Adrenal gland (tissue), 12 donors: Measurements from ENCODE around the gene RAB25. TPM values are rescaled to one million over a fixed set of nuclear protein-coding genes. Genes with fewer than 3 reads are reported as not detected.
A peak's percentile ranks its signal among the peaks of the same experiment; 100 is the strongest.

ENCODE experiments used
- DNase-seq, 7 donors: peaks; one replicate each; pipeline ENCODE4 v3.0.0-alpha.2; 2019 to 2020
- H3K27ac ChIP-seq, 5 donors: fragments of 200-600 bp; sonication (generic) in 4 of 5; 1 replicate in 3 of 5; 2 replicates in 2 of 5; pipeline versions ENCODE4 v1.5.1 to v1.8.0; 2016 to 2020; ENCODE audit warnings: mild to moderate bottlenecking in 1 of 5
- H3K27me3 ChIP-seq: fragments of 200-600 bp; 2 replicates; pipeline ENCODE4 v1.8.0; 2021
- H3K36me3 ChIP-seq, 2 donors: fragments of 200-600 bp; replicated peaks in 1 of 2; 1 replicate in 1 of 2; 2 replicates in 1 of 2; pipeline versions ENCODE4 v1.5.1 to v1.8.0; 2018 to 2022
- H3K4me1 ChIP-seq, 2 donors: fragments of 200-600 bp; replicated peaks in 1 of 2; 1 replicate in 1 of 2; 2 replicates in 1 of 2; pipeline versions ENCODE4 v1.5.1 to v1.8.0; 2018 to 2021
- H3K4me3 ChIP-seq, 4 donors: fragments of 200-600 bp; sonication (generic) in 3 of 4; one replicate each; pipeline ENCODE4 v1.5.1; 2016 to 2018
- H3K9me3 ChIP-seq, 3 donors: fragments of 200-600 bp; sonication (generic) in 1 of 3; replicated peaks in 1 of 3; 1 replicate in 2 of 3; 2 replicates in 1 of 3; pipeline versions ENCODE4 v1.5.1 to v1.8.0; 2016 to 2021
- POLR2A ChIP-seq, 2 donors: fragments of 450-650 bp; IDR thresholded peaks; one replicate each; pipeline ENCODE4 v1.6.1; 2017; ENCODE audit warnings: antibody characterized with exemption in 2 of 2, mild to moderate bottlenecking in 2 of 2, moderate library complexity in 1 of 2
- WGBS, 4 donors: extraction: QIAGEN DNeasy Blood & Tissue Kit in 2 of 4; methylation state at CpG; one replicate each; pipeline versions ENCODE4 v1.1.5 to v1.1.7; 2013 to 2017; 5-methylcytosine and 5-hydroxymethylcytosine counted together
- intact Hi-C, 2 donors: fragments of 100-400 bp; cut with DNase I; formaldehyde crosslinking; loops; one replicate each; pipeline versions ENCODE4 v1.14.1 to v1.15.0; 2022 to 2023
- polyA plus RNA-seq, 3 donors: library from polyadenylated mRNA; stranded (reverse); fragments of 200-250 nt in 2 of 3; fragments of 350-450 nt in 1 of 3; fragmentation: Illumina TruSeq in 1 of 3; extraction: RNeasy Lipid Tissue Mini Kit (QIAGEN cat#74804) in 1 of 3; gene quantifications; one replicate each; pipeline ENCODE4 v1.2.3, GENCODE V29; 2013 to 2014
- total RNA-seq, 9 donors: library from RNA; depleted of rRNA in 4 of 9; stranded (reverse); fragments of >200 nt in 4 of 9; fragments of 120-200 nt in 1 of 9; fragmentation: NEBNext Ultra II Directional in 1 of 9; extraction: Animal tissue kit (Norgen Biotek cat#: 25700) in 1 of 9; gene quantifications; one replicate each; pipeline versions ENCODE4 v1.1.0 to v1.2.4, GENCODE V29; 2013 to 2023
- TF ChIP-seq, protein P1 (sequence below), 6 experiments: fragments of 450-650 bp in 4 of 6; fragments of 200-600 bp in 2 of 6; sonication (generic) in 1 of 6; IDR thresholded peaks; 1 replicate in 5 of 6; 2 replicates in 1 of 6; pipeline versions ENCODE4 v1.5.1 to v1.8.0; 2016 to 2021; ENCODE audit warnings: antibody characterized with exemption in 6 of 6, mild to moderate bottlenecking in 2 of 6, moderate library complexity in 1 of 6
- donor health status: healthy with polysubstance abuse.
- donor health status: Bipolar disorder and iron deficiency.
- donor health status: DM: yes; HTN: yes; CAD: no.
- donor health status: DM: no; HTN: no; CAD: no.
- donor health status: DM: no; HTN: no; CAD: no.
- donor health status: DM: yes; HTN: yes; CAD: no.

Gene RAB25
- total and polyA plus RNA-seq, 12 donors, result 0.17 to 0.48 (median 0.38) TPM; not detected in 9

- peaks cover 13 to 47% of the 10 kb centered on the region in 2 donors for H3K4me1 ChIP-seq
- no peak for TF ChIP-seq POLR2A (IDR thresholded peaks at IDR 0.05)
- TF ChIP-seq, protein P1, sequence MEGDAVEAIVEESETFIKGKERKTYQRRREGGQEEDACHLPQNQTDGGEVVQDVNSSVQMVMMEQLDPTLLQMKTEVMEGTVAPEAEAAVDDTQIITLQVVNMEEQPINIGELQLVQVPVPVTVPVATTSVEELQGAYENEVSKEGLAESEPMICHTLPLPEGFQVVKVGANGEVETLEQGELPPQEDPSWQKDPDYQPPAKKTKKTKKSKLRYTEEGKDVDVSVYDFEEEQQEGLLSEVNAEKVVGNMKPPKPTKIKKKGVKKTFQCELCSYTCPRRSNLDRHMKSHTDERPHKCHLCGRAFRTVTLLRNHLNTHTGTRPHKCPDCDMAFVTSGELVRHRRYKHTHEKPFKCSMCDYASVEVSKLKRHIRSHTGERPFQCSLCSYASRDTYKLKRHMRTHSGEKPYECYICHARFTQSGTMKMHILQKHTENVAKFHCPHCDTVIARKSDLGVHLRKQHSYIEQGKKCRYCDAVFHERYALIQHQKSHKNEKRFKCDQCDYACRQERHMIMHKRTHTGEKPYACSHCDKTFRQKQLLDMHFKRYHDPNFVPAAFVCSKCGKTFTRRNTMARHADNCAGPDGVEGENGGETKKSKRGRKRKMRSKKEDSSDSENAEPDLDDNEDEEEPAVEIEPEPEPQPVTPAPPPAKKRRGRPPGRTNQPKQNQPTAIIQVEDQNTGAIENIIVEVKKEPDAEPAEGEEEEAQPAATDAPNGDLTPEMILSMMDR (IDR thresholded peaks at IDR 0.05), result no peak
- WGBS, 4 donors, result 65 to 87% (median 78%) methylated on average over 4 of the region's 4 CpGs
- H3K9me3 ChIP-seq, result no peaks in the 10 kb centered on the region
- H3K36me3 ChIP-seq, result no peaks in the 10 kb centered on the region
- H3K27ac ChIP-seq, result peak overlapping the region in 2 of 5 donors; percentile 13 to 99
- intact Hi-C loops, result no loop called here
- H3K27me3 ChIP-seq, result no peaks in the 10 kb centered on the region
- no peak overlapping the region for H3K4me3 ChIP-seq
- no peak for DNase-seq
Observed at GRCh38 chr1:156111355-156111962, 50.5 kb downstream of the RAB25 start.

DNA sequence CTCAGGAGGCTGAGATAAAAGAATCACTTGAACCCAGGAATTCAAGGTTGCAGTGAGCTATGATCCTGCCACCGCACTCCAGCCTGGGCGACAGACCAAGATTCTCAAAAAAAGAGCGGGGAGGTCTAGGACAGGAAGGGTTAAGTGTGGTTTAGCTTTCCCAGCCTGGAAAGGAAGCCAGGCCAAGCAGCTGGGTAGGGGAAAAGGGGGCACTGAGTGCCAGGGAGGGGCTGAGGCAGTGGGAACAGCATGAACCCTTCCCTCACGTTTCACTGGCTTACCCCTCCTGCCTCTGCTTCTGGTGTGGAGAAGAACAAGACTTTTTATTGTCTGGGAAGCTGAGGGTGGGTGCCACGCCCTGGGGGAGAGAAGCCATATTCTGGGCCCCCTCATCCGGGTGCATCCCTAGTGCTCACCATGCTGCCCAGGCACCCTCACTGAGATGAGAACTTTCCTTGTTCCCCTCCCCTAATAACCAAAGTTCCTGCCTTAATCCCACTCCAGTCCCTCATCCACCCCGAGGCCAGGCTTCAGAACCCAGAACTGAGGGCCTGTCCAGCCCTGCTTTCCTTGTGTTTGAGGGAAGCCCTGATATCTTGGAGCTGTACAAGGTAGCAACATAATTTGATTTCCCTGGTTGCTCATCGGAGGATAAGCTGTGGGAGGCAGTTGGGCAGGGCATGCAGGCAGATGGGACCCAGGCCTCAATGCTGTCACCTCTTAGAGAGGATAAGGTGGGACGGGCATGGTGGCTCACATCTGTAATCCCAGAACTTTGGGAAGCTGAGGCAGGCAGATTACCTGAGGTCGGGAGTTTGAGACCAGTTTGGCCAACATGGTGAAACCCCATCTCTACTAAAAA is 51.5 kb downstream of the RAB25 start:
- intact Hi-C loops, result no loop called here
- Histone ChIP-seq H3K27me3 (no peaks in the 10 kb centered on the region), H3K36me3 (no peaks in the 10 kb centered on the region), H3K4me3 (no peak overlapping the region), H3K4me1 (peaks cover 24 to 50% of the 10 kb centered on the region in 2 donors), H3K9me3 (no peaks in the 10 kb centered on the region), H3K27ac (peak overlapping the region in 2 of 5 donors; percentile 42 to 99)
- WGBS, 4 donors, result 60 to 69% (median 64%) methylated on average over 8 to 10 of the region's 10 CpGs
- no peak for DNase-seq
- TF ChIP-seq, protein P1 (IDR thresholded peaks at IDR 0.05), result no peak
- TF ChIP-seq POLR2A (IDR thresholded peaks at IDR 0.05), result no peak

GRCh38 chr1:156113282-156113950 is 52.5 kb downstream of the RAB25 start:
- peaks cover 31 to 59% of the 10 kb centered on the region in 2 donors for H3K4me1 ChIP-seq
- peak in 1 of 7 donors; percentile 63 for DNase-seq
- 49 to 59% (median 56%) methylated on average over 4 of the region's 4 CpGs for WGBS, 4 donors

More at GRCh38 chr1:156113282-156113950, 52.5 kb downstream of the RAB25 start:
- peak overlapping the region in 4 of 5 donors; percentile 54 to 99 (median 94) for H3K27ac ChIP-seq
- no peaks in the 10 kb centered on the region for H3K27me3 ChIP-seq
- H3K36me3 ChIP-seq, result no peaks in the 10 kb centered on the region
- TF ChIP-seq POLR2A (IDR thresholded peaks at IDR 0.05), result no peak
- TF ChIP-seq, protein P1 (IDR thresholded peaks at IDR 0.05), result no peak
- intact Hi-C loops, result no loop called here
- H3K4me3 ChIP-seq, result no peak overlapping the region
- H3K9me3 ChIP-seq, result no peaks in the 10 kb centered on the region
